Activated CD4-positive, alpha-beta T cell treated with anti-CD3 and anti-CD28 coated beads, Interleukin-2, Interleukin-6, amounts not matched to agents 100 ng/mL and 50 ng/mL, durations not matched to agents 16 hours and 8 hours (primary cell): ENCODE measurements around the gene KRT71.

Source experiments
- DNase-seq: peaks from one replicate; pipeline ENCODE4 v3.0.0-alpha.2; 2020

The KRT71 gene

GRCh38 chr12:52535574-52535973 is 17.4 kb downstream of the KRT71 start:
- DNase-seq = no peak

- no peak for DNase-seq
Observed at GRCh38 chr12:52534482-52534881, 18.5 kb downstream of the KRT71 start.

DNA sequence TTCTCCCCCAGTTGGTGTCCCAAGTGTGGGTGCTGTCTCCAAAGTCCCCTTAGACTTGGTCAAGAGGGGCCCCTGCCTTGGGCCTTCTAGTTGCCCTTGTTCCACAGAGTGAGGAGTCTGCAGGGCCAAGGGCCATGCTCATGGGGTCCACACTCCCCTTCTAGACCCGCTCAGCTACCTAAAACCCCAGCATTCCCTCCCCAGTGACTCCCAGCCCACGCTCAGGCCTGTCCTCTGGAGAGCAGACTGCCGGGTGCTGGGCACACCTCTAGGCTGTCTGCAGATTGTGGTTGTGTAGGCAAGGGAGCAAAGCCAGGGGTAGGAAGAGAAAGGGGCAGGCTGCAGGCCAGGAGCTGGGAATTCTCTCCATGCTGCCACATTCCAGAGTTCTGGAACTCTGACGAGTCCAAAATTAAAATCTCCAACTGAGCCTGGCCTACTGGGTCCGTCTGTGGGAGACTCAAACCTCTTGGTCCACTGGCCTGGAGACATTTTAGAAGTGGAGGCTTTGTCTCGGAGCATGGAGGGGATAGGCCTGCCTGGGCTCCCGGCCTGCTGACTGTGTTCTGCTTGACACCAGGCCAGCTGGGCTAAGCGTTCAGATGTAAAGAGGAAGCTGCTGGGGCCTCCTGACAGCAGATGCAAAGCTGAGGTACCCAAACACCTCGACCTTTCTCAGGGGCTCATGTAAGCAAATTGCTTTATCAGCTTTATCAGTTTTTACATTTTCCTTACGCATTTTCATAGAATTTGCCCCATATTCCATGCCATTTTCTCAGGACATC is 19.1 kb downstream of the KRT71 start:
- no peak for DNase-seq

DNA sequence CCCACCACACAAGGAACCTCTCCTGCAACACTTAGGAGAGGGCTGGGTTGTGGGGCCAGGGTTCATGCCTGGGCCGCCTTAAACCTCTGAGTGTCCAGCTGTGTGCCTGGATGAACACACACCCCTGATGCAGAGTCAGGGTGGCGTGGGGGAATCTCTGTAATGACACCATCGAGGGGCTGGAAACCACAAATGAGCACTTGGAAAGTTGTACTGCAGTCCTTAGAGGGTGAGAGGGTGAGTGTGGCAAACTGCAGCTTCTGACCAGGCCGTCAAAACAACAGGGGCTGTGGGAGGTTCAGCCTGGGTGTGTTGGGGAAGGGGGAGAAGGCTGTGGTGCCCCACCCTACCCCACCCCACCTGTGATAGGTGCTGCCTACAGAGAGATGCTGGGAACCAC is 20.3 kb downstream of the KRT71 start:
- no peak for DNase-seq

DNA sequence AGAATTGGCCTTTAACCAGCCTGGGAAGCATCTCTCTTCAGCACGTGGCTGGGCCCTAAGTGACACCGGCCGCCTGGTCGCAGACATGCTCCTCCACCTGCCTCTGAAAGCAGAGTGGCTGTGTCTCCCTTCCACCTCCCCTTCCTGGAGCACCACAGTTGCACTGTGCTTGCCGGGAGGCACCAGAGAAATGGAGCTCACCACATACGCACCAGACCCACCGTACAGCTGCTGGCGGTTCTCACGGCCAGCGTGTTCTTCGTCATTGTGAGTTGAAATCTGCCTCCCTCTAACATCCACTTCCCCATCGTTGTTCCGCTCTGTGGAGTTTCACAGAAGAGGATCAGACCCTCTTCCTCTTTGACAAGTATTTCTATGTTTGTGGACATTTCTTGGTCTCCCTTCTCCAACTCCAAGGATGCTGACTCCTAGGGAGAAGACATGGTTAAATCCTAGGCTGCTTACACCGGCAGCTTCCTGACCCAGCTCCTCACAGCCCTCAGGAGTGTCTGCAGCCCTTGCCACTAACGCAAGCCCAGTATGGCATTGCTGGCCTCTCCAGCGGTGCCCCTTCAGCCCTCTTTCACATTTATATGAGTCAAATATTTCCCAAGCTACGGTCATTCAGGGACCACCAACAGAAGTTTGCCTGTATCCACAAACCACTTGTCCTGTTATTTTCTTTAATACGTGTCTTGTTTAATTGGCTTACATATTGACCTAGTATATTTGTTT is 21.2 kb downstream of the KRT71 start:
- no peak for DNase-seq

DNA sequence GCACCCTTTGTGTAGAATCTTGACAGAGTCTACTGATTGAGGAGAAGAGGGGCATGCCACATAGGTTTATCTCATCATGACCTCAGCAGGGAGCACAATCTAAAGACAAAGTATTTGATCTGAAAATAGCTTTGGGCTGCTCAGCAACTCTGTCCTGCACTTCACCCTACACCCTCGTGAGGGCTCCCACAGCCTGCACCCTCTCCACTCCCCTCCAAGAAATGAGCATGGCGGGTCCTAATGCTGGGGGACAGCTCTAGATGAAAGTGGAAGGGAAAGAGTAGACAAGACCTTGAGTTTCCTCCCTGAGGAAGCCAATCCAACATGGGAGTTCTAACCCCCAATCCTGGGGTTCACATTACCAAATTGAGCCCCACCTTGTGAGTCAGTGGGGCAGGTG is 22.0 kb downstream of the KRT71 start:
- no peak for DNase-seq

- no peak for DNase-seq
Observed at GRCh38 chr12:52530366-52530765, 22.6 kb downstream of the KRT71 start.

DNA sequence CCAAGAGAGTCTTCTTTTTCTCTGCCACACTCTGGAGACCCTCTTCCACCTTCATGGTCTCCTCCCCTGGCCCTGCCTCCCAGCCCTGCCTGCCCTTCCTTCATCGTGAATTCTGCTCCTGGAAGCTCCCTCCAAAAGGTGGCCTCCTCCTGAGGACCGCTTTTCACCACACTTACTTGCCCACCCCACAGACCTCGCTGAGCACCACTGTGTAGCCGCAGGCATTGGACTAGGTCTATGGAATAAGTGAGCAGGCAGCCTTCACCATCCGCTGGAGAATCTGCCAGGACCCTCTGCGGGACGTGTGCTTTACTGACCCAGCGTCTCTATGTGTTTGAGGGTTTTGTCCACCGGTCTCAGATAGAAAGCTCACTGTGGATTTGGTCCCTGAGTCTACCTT is 23.1 kb downstream of the KRT71 start:
- no peak for DNase-seq

DNA sequence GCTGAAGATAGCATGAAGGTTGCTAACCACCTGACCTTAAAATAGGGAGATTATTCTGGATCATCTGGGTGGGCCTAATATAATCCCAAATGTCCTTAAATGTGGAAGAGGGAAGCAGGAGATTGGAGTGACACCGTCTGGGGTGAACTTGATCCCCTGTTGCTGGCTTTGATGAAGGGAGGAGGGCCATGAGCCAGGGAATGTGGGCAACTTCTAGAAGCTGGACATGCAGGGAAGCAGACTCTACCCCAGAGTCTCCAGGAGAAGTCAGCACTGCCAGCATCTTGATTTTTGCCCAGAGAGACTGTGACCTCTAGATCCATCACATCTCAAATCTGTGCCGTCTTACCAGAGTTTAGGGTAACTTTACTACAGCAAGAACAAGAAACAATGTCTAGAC is 23.5 kb downstream of the KRT71 start:
- DNase-seq = no peak

DNA sequence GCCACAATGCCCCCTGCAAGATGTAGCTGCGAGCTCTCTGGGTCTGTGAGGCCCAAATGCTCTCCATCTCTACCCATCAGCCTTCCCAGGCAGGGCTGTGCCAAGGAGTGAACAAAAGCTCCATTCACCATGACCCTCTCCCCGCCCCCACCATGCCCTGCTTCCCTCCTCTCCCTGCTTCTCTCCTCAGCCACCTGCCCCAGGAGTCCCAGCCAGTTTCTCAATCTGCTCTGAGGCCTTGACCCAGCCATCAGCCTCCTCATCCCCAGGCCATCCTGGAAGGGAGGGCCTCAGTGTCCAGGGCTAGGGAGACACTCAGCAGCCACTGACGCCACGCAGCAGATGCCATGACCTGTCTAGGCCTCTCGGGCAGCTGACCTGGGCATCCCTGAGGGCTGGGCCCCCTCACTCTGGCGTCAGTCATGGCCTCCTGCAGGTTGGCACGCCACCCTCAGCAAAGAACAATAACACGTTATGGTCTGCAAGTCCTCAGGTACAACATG is 24.3 kb downstream of the KRT71 start:
- no peak for DNase-seq

- DNase-seq = no peak
Observed at GRCh38 chr12:52527121-52527800, 25.7 kb downstream of the KRT71 start.

DNA sequence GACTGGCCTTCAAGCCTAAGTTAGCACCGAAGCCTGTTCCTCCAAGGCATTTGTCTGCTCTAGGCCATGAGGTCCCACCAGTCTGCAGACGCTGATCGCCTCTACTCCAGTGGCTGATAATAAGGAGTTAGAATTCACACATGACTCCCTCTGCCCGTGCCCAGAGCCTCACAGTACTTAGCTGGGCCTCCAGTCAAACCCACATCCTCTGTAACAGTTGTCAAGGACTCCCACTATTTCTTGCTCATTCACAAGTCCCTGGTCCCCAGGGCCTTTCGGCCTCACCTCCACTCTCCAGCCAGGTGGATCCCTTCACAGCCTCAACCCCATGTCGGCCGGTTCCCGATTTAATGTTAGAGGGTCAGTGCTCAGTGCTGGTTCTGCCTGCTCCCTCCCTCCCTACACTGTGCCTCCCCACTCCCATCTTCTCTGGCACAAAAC is 26.4 kb downstream of the KRT71 start:
- DNase-seq = no peak

GRCh38 chr12:52525661-52526499 is 27.1 kb downstream of the KRT71 start:
- no peak for DNase-seq

DNA sequence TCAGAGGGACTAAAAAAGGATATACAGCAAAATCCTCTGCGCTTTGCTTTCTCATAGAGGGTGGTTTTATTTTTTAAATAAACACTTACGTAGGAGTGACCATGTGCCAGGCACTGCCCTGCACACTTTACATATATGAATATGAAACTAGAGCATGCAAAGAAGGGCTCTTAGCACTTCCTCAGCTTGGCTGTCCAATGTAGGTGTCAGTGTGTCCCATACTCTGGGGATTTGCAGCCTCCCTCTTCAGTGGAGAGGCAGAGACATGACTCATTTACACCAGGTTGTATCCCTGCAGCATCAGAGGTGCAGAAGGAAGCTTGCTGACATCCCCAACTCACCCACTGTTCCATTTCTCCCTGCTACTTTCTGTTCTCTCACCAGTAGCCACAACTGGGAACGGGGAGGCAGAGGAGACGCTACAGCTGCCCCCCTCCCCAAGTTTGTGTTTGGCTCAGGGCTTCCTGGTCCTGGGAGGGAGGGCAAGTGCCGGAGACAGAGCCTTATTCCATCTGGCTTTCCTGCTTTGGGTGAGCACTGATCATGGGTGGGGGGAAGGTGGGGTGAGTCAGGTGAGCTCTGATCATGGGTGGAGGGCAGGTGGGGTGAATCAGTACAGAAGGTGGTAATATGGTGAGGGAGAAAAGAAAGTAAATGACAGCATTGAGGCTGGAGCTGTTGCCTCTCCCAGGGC is 27.9 kb downstream of the KRT71 start:
- DNase-seq = no peak

DNA sequence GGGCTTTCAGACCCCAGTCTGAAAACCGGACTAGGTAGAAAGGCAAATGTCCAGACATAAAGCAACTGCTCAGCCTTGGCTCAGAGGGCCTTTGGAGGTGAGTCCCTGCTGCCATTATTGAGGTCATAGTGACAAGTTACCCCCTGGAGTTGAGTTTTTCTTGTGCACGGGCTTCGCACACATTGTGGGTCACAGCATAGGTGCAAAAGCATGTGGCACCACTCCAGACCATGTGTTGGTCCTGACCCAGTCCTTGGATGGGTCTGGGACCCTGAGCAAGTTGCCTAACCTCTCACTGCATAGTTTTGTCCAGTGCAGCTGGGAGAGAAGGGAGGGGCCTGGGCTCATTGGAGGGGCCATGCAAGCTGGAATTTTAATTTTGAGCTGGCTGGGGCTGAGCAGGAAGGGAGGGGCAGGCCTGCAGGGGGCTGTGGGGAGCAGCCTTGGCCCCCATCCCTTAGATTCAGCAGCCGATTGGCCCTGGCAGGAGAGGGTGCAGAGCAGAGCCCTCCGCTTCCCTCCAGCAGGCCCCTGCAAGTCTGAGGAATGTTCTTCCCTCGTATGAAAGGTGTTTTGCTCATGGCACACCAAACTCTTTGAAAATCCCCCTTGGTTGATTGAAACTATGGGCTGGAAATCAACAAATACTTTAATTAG is 28.6 kb downstream of the KRT71 start:
- no peak for DNase-seq

- DNase-seq = no peak
Observed at GRCh38 chr12:52523824-52524223, 29.1 kb downstream of the KRT71 start.

DNA sequence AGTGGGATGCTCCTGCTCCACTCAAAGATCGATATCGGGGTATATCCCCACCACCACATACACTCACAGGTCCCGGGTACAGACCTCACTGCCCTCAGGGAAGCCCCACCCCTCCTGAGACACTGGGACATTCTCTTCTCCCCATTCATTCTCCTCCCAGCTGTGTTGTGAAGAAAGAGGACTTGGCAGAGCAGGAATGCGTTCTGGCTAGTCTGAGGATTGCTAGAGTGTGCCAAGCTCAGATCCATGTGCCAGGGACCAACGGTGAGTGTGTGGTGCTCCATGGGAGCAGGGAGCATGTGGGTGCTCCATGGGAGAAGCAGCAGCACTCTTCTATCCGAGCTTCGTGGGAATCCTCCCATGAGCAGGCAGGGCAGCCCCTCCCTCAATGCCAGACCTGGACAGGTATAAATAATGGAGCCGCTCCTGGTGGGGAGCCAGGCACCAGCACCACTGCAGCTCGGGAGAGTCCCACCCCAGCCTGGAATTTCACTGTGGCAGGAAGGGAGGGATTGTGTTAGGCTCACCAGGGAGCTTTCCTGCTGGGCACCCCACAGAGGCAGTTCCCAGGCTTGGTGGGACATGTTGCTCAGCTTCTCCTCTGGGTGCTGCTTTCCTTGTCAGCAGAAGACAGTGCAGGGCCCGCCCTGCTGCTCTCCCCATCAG is 30.5 kb downstream of the KRT71 start:
- no peak for DNase-seq

GRCh38 chr12:52521568-52522266 is 31.2 kb downstream of the KRT71 start:
- no peak for DNase-seq

GRCh38 chr12:52521175-52521567 is 31.8 kb downstream of the KRT71 start:
- DNase-seq = no peak
